RWPE1 (cell line): ENCODE measurements around the gene FAM217A.
A peak's percentile ranks its signal among the peaks of the same experiment; 100 is the strongest.

Experiments used
- CTCF ChIA-PET: fragments of 350-600 bp; sonication (Branson Sonifier 250); formaldehyde crosslinking; extraction: SDS; loops from one replicate; lab custom pipeline; 2021; lab: Yijun Ruan, JAX
- POLR2A ChIA-PET: fragments of 400-600 bp; formaldehyde crosslinking; extraction: SDS; loops from one replicate; lab custom pipeline; 2020; ENCODE audit warnings: antibody characterized with exemption; ENCODE audit not compliant: low non-redundant PET; lab: Yijun Ruan, JAX
- DNase-seq: peaks from one replicate; pipeline ENCODE4 v3.0.0; 2012; ENCODE audit warnings: low spot score
- H3K27ac ChIP-seq: fragments of 450-650 bp; 2 replicates; pipeline ENCODE4 v1.5.1; 2017
- TF ChIP-seq, protein P1 (sequence below): fragments of 450-650 bp; conservative IDR thresholded peaks from 2 replicates; pipeline ENCODE4 v1.5.1; 2017; ENCODE audit warnings: low read depth, mild to moderate bottlenecking

The FAM217A gene

DNA sequence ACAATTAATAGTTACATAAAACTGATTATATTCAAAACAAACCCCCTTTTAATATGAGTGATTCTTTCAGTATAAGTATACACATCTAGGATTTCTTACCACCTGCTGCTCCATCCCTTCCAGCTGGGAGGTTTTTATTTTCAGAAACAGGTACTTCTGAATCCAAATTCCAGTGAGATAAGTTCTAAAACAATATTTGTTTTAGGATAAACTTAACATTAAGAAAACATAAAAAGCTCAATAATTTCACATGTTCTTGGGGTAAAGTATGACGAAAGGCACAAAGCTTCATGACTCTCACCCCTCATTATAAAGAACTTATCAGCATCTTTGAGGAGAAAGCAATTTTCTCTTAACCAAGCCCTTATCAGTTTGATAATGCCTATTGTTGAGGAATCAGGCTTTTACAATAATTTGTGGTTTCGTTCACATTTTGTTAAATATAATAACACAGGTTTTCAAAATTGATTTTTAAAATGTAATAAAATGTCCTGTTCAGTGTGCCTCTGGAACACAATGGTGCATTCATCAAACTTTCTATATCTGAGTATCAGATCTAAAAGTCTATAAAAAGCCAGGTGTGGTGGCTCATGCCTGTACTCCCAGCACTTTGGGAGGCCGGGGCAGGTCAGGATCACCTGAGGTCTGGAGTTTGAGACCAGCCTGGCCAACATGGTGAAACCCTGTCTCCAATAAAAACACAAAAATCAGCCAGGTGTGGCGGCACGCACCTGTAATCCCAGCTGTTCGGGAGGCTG is 4.3 kb downstream of the FAM217A start:
- CTCF ChIA-PET, result interaction anchor here (0.6 kb wide), 1 partner anchor 39 kb away, joined by 4 read pairs; no protein-coding TSS in a partner anchor

DNA sequence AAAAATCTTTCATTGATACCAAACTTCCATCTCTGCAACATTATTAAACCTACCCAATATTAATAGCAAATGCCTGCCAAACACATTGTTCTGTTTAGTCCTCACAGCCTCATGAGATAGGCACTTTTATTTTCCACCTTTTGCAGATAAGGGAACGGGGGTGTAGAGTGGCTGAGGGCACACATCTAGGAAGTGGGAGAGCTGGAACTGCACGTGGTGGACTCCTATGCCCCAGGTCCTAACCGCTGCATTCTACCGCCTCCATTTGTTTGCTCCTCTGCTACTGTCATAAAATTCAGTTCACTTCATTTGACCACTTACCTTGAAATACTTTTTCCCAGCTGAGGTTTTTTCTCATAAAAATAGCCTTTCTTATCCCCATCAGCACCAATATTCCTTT is 7.6 kb downstream of the FAM217A start:
- ChIA-PET POLR2A (no interaction called here), CTCF (no interaction called here)
- DNase-seq, result no peak
- H3K27ac ChIP-seq, result no peak overlapping the region
- TF ChIP-seq, protein P1, sequence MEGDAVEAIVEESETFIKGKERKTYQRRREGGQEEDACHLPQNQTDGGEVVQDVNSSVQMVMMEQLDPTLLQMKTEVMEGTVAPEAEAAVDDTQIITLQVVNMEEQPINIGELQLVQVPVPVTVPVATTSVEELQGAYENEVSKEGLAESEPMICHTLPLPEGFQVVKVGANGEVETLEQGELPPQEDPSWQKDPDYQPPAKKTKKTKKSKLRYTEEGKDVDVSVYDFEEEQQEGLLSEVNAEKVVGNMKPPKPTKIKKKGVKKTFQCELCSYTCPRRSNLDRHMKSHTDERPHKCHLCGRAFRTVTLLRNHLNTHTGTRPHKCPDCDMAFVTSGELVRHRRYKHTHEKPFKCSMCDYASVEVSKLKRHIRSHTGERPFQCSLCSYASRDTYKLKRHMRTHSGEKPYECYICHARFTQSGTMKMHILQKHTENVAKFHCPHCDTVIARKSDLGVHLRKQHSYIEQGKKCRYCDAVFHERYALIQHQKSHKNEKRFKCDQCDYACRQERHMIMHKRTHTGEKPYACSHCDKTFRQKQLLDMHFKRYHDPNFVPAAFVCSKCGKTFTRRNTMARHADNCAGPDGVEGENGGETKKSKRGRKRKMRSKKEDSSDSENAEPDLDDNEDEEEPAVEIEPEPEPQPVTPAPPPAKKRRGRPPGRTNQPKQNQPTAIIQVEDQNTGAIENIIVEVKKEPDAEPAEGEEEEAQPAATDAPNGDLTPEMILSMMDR, result no peak

More for the DNA sequence above, 4.3 kb downstream of the FAM217A start:
- POLR2A ChIA-PET, result no interaction called here
- no peak overlapping the region for H3K27ac ChIP-seq
- TF ChIP-seq, protein P1, result no peak
- DNase-seq, result no peak

DNA sequence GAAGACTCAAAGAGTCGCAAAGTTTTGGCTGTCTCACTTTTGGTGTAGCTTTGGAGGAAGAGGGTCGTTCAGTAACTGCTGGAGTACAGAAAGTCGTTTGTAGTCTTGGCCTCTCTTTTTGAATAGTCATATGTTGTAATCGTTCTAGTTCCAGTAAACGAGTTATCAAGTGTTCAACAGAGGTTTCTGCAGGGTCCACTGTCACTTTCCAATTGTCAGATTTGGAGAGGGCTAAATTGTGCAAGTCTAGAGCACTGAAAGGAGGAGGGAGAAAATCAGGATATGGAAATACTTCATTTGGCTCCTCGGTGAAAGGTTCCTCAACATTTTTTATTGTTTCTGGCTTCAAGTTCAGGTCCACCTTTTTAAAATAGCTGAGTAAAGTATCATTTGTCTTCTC is 9.7 kb downstream of the FAM217A start:
- POLR2A ChIA-PET, result no interaction called here
- no peak for DNase-seq
- TF ChIP-seq, protein P1, result no peak
- CTCF ChIA-PET, result interaction anchor here (0.6 to 1.4 kb wide), 2 partner anchors 9 to 86 kb away, joined by 3 to 4 read pairs; no protein-coding TSS in a partner anchor
- H3K27ac ChIP-seq, result no peak overlapping the region

DNA sequence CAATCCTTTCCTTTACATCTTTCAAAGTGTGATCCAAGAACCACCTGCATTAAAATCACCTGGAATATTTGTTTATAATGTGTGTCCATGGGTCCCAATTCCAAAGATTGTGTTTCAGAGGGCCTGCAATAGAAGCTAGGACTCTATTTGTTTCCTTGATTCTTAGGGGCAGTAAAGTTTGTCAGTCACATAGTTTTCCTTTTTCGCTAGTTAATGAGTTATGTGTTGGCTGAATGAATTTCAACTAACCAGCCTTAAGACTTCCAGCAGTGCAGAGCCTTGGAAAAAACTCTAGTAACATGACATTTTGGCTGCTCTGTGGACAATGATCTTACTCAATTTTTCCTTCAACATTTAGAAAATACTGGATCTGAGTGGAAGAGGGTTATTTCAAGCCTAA is 11.3 kb downstream of the FAM217A start:
- no peak for DNase-seq
- CTCF ChIA-PET, result interaction anchor here (1.4 kb wide), 1 partner anchor 88 kb away, joined by 4 read pairs; no protein-coding TSS in a partner anchor
- TF ChIP-seq, protein P1, result no peak
- no peak overlapping the region for H3K27ac ChIP-seq
- POLR2A ChIA-PET, result no interaction called here

DNA sequence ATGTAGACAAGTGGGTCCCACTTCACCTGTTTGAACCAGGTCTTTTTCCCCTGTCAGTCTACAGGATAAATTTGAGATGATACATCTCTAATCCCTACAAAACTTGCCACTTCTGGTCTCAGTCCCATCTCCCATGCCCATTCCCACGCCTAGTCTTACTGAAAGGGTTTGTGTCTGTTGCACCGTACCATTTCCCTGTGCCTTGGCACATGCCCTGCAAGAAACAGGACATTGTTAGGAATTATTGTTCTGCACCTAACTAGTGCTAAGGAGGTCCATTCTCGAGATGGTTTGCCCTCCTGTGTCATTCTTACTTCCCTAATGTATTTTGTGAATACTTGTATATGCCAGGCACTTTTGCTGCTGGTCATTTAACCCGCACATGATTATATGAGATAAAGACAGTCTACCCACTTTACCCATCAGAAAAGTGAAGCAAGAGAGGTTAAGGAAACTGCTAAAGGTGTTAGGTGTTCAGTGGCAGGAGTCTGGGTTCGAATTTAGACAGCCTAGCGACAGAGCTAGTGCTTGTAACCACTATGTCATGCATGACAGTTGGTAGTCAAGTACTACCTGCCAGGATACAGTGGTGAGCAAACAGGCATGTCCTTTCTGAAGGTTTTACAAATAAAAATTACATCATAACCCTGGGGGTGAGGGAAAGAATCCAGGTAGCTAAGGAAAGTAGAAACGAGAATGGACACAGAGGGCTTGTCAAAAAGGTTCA is 12.7 kb downstream of the FAM217A start:
- ChIA-PET POLR2A (no interaction called here), CTCF (no interaction called here)
- DNase-seq, result no peak
- no peak overlapping the region for H3K27ac ChIP-seq
- TF ChIP-seq, protein P1, result no peak

DNA sequence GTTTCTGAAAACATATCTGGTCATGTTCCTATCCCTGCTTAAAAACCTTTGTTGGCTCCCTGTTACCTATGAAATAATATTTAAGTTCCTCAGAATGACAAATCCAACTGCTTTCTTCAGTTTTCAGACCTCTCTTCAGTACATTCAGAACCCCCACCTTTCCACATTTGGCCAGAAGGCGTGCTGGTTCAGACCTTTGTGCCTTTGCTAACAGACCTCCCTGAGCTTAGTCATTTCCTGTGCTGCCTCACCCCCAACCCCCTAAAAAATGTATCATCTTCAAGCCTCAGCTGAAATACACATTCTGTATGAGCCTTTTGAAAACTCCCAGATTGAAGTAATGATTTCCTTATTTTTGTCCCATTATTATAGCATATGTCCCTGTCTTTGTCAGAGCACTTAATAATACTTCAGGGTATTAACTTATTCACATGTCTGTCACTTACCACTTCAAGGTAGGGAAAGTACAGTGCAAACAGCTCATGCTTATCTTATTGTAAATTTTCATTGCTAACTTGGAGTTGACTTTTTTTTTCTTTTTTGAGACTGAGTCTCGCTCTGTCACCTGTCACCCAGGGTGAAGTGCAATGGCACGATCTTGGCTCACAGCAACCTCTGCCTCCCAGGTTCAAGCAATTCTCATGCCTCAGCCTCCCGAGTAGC is 19.7 kb downstream of the FAM217A start:
- TF ChIP-seq, protein P1, result 0 out of 2 replicates have a peak, but pooled peaks have one; percentile 12

More for the DNA sequence above, 19.7 kb downstream of the FAM217A start:
- CTCF ChIA-PET, result no interaction called here
- DNase-seq, result peak; percentile 94
- POLR2A ChIA-PET, result no interaction called here
- peak overlapping the region; percentile 92 for H3K27ac ChIP-seq
